Measurements from ENCODE around the gene DOC2B. TPM values are rescaled to one million over a fixed set of nuclear protein-coding genes. Genes with fewer than 3 reads are reported as not detected.

Gene DOC2B
- total and polyA plus RNA-seq, 2 of the 8 experiments (the other 6 are each of a cell fraction or from before 2014, with no cell fraction given): 1.3 to 3.3 TPM

- TF ChIP-seq CHD7 (IDR thresholded peaks at IDR 0.05; ENCODE audit: insufficient replicate concordance, low read length) (no peak), EZH2 (IDR thresholded peaks at IDR 0.05; ENCODE audit: low read depth, low read length, severe bottlenecking) (no peak), SP4 (IDR thresholded peaks at IDR 0.05; ENCODE audit: low read length) (no peak)
Observed at GRCh38 chr17:213286-214105, 32.0 kb upstream of the DOC2B start (continued).

Data from H1 (cell line).